WTC11 (cell line): ENCODE data around the gene UGT2B7. TPM values are rescaled to one million over a fixed set of nuclear protein-coding genes. Genes with fewer than 3 reads are reported as not detected.

Experiments used
- ATAC-seq: fragments of 200-7000 bp; cut with Tn5 transposase; 2 replicates; pipeline ENCODE4 v1.10.0; 2021; ENCODE audit warnings: mild to moderate bottlenecking, moderate library complexity
- CTCF ChIA-PET: fragments of 300-600 bp; sonication (Branson Sonifier 250); formaldehyde crosslinking; loops from one replicate; lab custom pipeline; 2021; ENCODE audit warnings: antibody characterized with exemption; lab: Charles Lee
- POLR2A ChIA-PET: fragments of 350-600 bp; sonication (Branson Sonifier 250); formaldehyde crosslinking; loops from one replicate; lab custom pipeline; 2021; ENCODE audit warnings: antibody characterized with exemption; lab: Charles Lee
- DNase-seq: peaks from one replicate; pipeline ENCODE4 v3.0.0; 2021; ENCODE audit warnings: low spot score
- H3K27ac Mint-ChIP-seq: 2 replicates; pipeline ENCODE4 v1.8.0; 2021; ENCODE audit warnings: mixed read lengths
- H3K27me3 Mint-ChIP-seq: 2 replicates; pipeline ENCODE4 v1.8.0; 2021; ENCODE audit warnings: low read depth, mild to moderate bottlenecking, moderate library complexity, mixed read lengths
- H3K36me3 Mint-ChIP-seq: 2 replicates; pipeline ENCODE4 v1.8.0; 2021; ENCODE audit warnings: mixed read lengths
- H3K4me1 Mint-ChIP-seq: 2 replicates; pipeline ENCODE4 v1.8.0; 2022; ENCODE audit warnings: mixed read lengths
- H3K4me3 Mint-ChIP-seq: 2 replicates; pipeline ENCODE4 v1.8.0; 2021; ENCODE audit warnings: mild to moderate bottlenecking, moderate library complexity, mixed read lengths
- H3K9me3 Mint-ChIP-seq: 2 replicates; pipeline ENCODE4 v1.8.0; 2021; ENCODE audit warnings: mixed read lengths
- HMGA2 ChIP-seq: fragments of 250-450 bp; sonication (Bioruptor Pico); IDR thresholded peaks from 2 replicates; pipeline ENCODE4 v1.4.0; 2021; ENCODE audit warnings: mild to moderate bottlenecking, moderate library complexity
- total RNA-seq: library from RNA; stranded (reverse); gene quantifications from 3 replicates; pipeline ENCODE4 v1.2.3, GENCODE V29; 2021
- TF ChIP-seq, protein P1 (sequence below): fragments of 200-600 bp; IDR thresholded peaks from 2 replicates; pipeline ENCODE4 v1.8.0; 2022; ENCODE audit warnings: antibody characterized with exemption

UGT2B7 gene
- total RNA-seq, 1 experiment from 2014 or later, result not detected

DNA sequence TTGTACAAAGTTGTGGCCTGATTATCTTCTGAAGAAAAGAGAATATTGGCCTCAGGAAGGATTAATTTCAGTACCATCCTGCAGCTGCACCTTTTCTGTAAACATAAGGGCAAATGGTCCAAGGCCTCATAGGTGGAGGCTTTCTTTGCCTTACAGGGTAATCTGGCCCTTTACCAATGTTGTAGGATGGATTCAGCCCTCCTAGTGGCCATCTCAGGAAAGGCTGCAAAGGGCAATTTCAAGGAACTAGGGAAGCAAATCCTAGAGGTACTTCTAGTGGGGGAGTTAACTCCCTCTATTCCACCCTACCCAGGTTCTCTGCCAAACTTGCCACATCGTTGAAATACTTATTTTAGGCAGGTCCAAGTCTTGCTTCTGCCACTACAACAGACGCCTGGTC lies 60.6 kb downstream of the UGT2B7 start:
- ChIA-PET POLR2A (no interaction called here), CTCF (interaction anchor here (1.4 kb wide), 1 partner anchor 659 kb away, joined by 3 read pairs; no protein-coding TSS in a partner anchor)
- H3K36me3 Mint-ChIP-seq, result no peaks in the 10 kb centered on the region
- ATAC-seq (peak; percentile 98), DNase-seq (peak; percentile 53)
- H3K27ac Mint-ChIP-seq, result no peak overlapping the region
- H3K4me1 Mint-ChIP-seq, result no peaks in the 10 kb centered on the region
- no peaks in the 10 kb centered on the region for H3K27me3 Mint-ChIP-seq
- no peaks in the 10 kb centered on the region for H3K9me3 Mint-ChIP-seq
- no peak for TF ChIP-seq HMGA2 (CRISPR knock-in tag)
- TF ChIP-seq, protein P1, sequence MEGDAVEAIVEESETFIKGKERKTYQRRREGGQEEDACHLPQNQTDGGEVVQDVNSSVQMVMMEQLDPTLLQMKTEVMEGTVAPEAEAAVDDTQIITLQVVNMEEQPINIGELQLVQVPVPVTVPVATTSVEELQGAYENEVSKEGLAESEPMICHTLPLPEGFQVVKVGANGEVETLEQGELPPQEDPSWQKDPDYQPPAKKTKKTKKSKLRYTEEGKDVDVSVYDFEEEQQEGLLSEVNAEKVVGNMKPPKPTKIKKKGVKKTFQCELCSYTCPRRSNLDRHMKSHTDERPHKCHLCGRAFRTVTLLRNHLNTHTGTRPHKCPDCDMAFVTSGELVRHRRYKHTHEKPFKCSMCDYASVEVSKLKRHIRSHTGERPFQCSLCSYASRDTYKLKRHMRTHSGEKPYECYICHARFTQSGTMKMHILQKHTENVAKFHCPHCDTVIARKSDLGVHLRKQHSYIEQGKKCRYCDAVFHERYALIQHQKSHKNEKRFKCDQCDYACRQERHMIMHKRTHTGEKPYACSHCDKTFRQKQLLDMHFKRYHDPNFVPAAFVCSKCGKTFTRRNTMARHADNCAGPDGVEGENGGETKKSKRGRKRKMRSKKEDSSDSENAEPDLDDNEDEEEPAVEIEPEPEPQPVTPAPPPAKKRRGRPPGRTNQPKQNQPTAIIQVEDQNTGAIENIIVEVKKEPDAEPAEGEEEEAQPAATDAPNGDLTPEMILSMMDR, result peak; percentile 52
- H3K4me3 Mint-ChIP-seq, result no peak overlapping the region

Other genes with a start within 250 kb of the UGT2B7 start
- 0.09 to 0.11 TPM (median 0.11 TPM) in 3 replicates for gene UGT2A3, start 144.7 kb upstream of the UGT2B7 start, total RNA-seq
- not detected in 3 replicates for gene UGT2B11, start 118.3 kb downstream of the UGT2B7 start, total RNA-seq
- not detected in 3 replicates for gene UGT2B28, start 184.0 kb downstream of the UGT2B7 start, total RNA-seq